Activated CD4-positive, alpha-beta memory T cell treated with anti-CD3 and anti-CD28 coated beads, Interleukin-2, amount 10 ng/mL, durations not matched to agents 7 days and 5 days (primary cell): ENCODE measurements around the gene PDE4B. TPM values are rescaled to one million over a fixed set of nuclear protein-coding genes. Genes with fewer than 3 reads are reported as not detected.

Source experiments
- CTCF ChIA-PET: fragments of 350-600 bp; sonication (Branson Sonifier 250); formaldehyde crosslinking; loops from one replicate; lab custom pipeline; 2021; ENCODE audit warnings: antibody characterized with exemption, inconsistent platforms; lab: Charles Lee
- POLR2A ChIA-PET: fragments of 350-600 bp; sonication (Branson Sonifier 250); formaldehyde crosslinking; loops from one replicate; lab custom pipeline; 2021; ENCODE audit warnings: antibody characterized with exemption; lab: Charles Lee
- DNase-seq: peaks from one replicate; pipeline ENCODE4 v3.0.0-alpha.2; 2020
- H3K27ac Mint-ChIP-seq: one replicate; pipeline ENCODE4 v1.8.0; 2021; ENCODE audit warnings: mild to moderate bottlenecking, mixed read lengths
- H3K27me3 Mint-ChIP-seq: one replicate; pipeline ENCODE4 v1.8.0; 2021; ENCODE audit warnings: mixed read lengths
- H3K36me3 Mint-ChIP-seq: one replicate; pipeline ENCODE4 v1.8.0; 2021; ENCODE audit warnings: low read depth, mixed read lengths
- H3K4me1 Mint-ChIP-seq: one replicate; pipeline ENCODE4 v1.8.0; 2021; ENCODE audit warnings: mixed read lengths
- H3K4me3 Mint-ChIP-seq: one replicate; pipeline ENCODE4 v1.8.0; 2021; ENCODE audit warnings: mild to moderate bottlenecking, mixed read lengths
- H3K9me3 Mint-ChIP-seq: one replicate; pipeline ENCODE4 v1.8.0; 2021; ENCODE audit warnings: mixed read lengths
- total RNA-seq, 2 experiments: library from RNA; stranded (reverse); gene quantifications; one replicate each; pipeline ENCODE4 v1.2.3, GENCODE V29; 2021

The PDE4B gene
- total RNA-seq, 2 experiments from 2014 or later = 46.8 to 48.0 TPM

GRCh38 chr1:66220477-66220876 lies 427.8 kb downstream of the PDE4B start:
- no peaks in the 10 kb centered on the region for H3K4me1 Mint-ChIP-seq
- CTCF ChIA-PET = no interaction called here

GRCh38 chr1:66223681-66224080 lies 431.0 kb downstream of the PDE4B start:
- Mint-ChIP-seq H3K27ac (no peak overlapping the region), H3K36me3 (no peaks in the 10 kb centered on the region), H3K4me1 (no peaks in the 10 kb centered on the region), H3K27me3 (peaks cover 10% of the 10 kb centered on the region), H3K4me3 (no peak overlapping the region), H3K9me3 (no peaks in the 10 kb centered on the region)
- ChIA-PET POLR2A (no interaction called here), CTCF (interaction anchor here (1.3 kb wide), 1 partner anchor 222 kb away, joined by 5 read pairs; no protein-coding TSS in a partner anchor)
- DNase-seq = no peak

More at GRCh38 chr1:66220477-66220876, 427.8 kb downstream of the PDE4B start:
- no peak for DNase-seq
- POLR2A ChIA-PET = no interaction called here
- Mint-ChIP-seq H3K27ac (no peak overlapping the region), H3K9me3 (no peaks in the 10 kb centered on the region), H3K36me3 (no peaks in the 10 kb centered on the region), H3K4me3 (no peak overlapping the region), H3K27me3 (peaks cover 10% of the 10 kb centered on the region)

DNA sequence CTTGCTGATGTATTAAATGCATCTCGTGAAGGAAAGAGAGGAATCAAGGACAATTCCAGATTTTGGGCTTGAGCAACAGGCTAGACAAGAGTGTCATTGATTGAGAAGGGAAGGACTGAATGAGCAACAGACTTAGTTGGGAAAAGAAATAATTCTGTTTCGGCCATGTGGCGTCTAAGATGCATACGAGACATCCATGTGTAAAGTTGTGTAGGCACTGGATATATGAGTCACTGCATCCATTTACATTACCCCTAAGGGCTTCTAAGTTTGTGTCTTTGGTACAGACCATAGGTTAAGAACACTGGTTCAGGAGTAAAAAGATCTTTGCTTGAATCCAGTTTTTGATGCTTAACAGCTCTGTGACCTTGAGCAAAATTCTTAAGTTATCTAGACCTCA lies 434.3 kb downstream of the PDE4B start:
- H3K36me3 Mint-ChIP-seq = peaks cover 4% of the 10 kb centered on the region
- ChIA-PET CTCF (interaction anchor here (1.4 kb wide), 1 partner anchor 219 kb away, joined by 3 read pairs; no protein-coding TSS in a partner anchor), POLR2A (no interaction called here)
- H3K4me1 Mint-ChIP-seq = peaks cover 3% of the 10 kb centered on the region
- H3K27ac Mint-ChIP-seq = no peak overlapping the region
- no peaks in the 10 kb centered on the region for H3K9me3 Mint-ChIP-seq
- no peak for DNase-seq
- H3K27me3 Mint-ChIP-seq = peaks cover 10% of the 10 kb centered on the region
- H3K4me3 Mint-ChIP-seq = no peak overlapping the region

DNA sequence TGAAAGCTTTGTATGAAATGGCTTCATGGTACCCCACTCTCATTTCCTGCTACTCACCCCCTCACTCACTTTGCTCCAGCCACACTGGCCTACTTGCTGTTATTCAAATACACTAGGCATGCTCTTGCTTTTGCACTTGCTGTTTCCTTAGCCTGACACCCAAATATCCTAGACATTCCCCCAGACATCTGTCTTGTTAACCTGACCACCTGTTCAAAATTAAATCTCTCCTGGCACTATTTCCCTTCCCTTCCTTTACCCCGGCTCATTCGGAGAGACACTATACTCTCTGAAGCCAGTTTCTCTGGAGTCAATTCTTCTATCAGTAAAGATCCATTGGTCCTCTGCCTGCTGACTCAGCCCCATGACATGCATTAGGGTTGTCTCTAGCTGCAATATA lies 435.3 kb downstream of the PDE4B start:
- Mint-ChIP-seq H3K36me3 (peaks cover 4% of the 10 kb centered on the region), H3K9me3 (no peaks in the 10 kb centered on the region), H3K27ac (no peak overlapping the region), H3K4me3 (no peak overlapping the region), H3K4me1 (peaks cover 3% of the 10 kb centered on the region), H3K27me3 (peaks cover 10% of the 10 kb centered on the region)
- CTCF ChIA-PET = interaction anchor here (1.4 kb wide), 1 partner anchor 218 kb away, joined by 3 read pairs; no protein-coding TSS in a partner anchor
- no peak for DNase-seq
- POLR2A ChIA-PET = no interaction called here

GRCh38 chr1:66231217-66231616 lies 438.5 kb downstream of the PDE4B start:
- DNase-seq = no peak
- Mint-ChIP-seq H3K27me3 (peaks cover 8% of the 10 kb centered on the region), H3K36me3 (peaks cover 4% of the 10 kb centered on the region), H3K27ac (no peak overlapping the region), H3K4me3 (no peak overlapping the region), H3K9me3 (no peaks in the 10 kb centered on the region), H3K4me1 (peaks cover 3% of the 10 kb centered on the region)
- POLR2A ChIA-PET = interaction anchor here (0.7 kb wide), 1 partner anchor 12 kb away, joined by 3 read pairs; no protein-coding TSS in a partner anchor
- CTCF ChIA-PET = interaction anchor here (4.8 kb wide), 1 partner anchor 11 kb away, joined by 33 read pairs; no protein-coding TSS in a partner anchor

DNA sequence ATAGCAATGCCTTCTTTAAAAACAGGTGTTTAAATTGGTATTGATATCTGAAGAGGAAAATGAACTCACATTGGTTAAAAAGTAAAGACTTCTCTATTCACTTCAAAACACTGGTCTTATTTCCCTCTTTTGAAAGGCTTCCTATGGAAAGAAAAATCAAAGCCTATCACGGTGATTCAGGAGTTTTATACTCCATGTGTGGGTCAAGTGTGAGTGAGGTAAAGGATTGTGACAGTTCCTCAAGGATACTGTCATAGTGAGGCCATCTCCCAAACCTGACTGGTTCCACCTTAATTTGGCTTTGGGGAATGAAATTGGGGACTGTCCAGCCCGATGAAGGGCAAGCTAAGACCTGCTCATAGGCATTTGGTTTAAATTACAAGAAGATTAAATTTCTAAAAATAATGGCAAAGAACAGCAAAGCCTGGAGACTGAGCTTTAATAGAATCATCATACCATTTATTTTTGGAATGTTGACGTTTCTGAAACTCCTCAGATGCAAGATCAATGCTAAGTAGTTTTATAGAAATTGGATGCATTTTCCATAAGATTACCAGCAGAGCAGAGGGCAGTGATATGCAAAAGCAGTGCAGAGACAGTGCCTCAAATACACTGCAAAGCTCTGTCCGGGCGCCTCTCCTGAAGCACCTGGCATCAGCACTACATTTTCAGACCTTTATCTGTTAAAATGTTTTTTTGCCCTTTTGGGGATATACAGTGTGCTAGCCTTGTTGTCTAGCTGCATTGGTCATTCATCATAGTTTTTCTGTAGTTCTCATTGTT lies 439.2 kb downstream of the PDE4B start:
- peaks cover 4% of the 10 kb centered on the region for H3K36me3 Mint-ChIP-seq

GRCh38 chr1:66237042-66237441 lies 444.3 kb downstream of the PDE4B start:
- Mint-ChIP-seq H3K4me3 (no peak overlapping the region), H3K9me3 (no peaks in the 10 kb centered on the region), H3K27me3 (peaks cover 23% of the 10 kb centered on the region), H3K27ac (no peak overlapping the region), H3K36me3 (no peaks in the 10 kb centered on the region), H3K4me1 (peaks cover 3% of the 10 kb centered on the region)
- CTCF ChIA-PET = interaction anchor here (1.1 kb wide), 1 partner anchor 281 kb away, joined by 3 read pairs; no protein-coding TSS in a partner anchor
- DNase-seq = no peak
- POLR2A ChIA-PET = no interaction called here

More for the DNA sequence above, 439.2 kb downstream of the PDE4B start:
- DNase-seq = no peak
- ChIA-PET POLR2A (no interaction called here), CTCF (interaction anchor here (1.2 to 4.8 kb wide), 2 partner anchors 10 to 215 kb away, joined by 3 to 33 read pairs; no protein-coding TSS in a partner anchor)
- Mint-ChIP-seq H3K4me3 (no peak overlapping the region), H3K27ac (no peak overlapping the region), H3K4me1 (peaks cover 3% of the 10 kb centered on the region), H3K27me3 (peaks cover 12% of the 10 kb centered on the region), H3K9me3 (no peaks in the 10 kb centered on the region)

- Mint-ChIP-seq H3K36me3 (no peaks in the 10 kb centered on the region), H3K9me3 (no peaks in the 10 kb centered on the region), H3K4me1 (peaks cover 3% of the 10 kb centered on the region), H3K27ac (no peak overlapping the region), H3K4me3 (no peak overlapping the region), H3K27me3 (peaks cover 23% of the 10 kb centered on the region)
- DNase-seq = no peak
- CTCF ChIA-PET = interaction anchor here (1.1 kb wide), 1 partner anchor 282 kb away, joined by 3 read pairs; no protein-coding TSS in a partner anchor
- POLR2A ChIA-PET = no interaction called here
Observed at GRCh38 chr1:66237722-66238479, 445.2 kb downstream of the PDE4B start.

DNA sequence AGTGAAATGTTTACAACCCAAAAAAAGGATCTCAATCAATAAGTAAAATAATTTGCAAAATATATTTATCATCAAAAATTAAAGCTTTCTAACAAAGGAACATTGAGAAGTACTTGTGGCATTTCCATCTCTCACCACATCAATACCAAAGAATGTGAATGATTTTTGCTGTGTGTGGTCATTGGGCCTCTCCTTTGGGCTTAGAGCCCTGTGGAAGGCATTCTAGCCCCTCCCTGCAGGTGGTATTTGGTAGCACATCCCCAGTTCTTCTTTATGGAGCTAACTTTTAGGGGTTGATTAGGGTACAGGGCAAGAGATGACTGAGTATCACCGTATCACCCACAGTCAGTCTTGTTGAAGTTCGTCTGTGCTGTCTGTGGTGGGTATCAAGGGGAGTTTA lies 447.1 kb downstream of the PDE4B start:
- ChIA-PET CTCF (interaction anchor here (2.5 to 19.7 kb wide), 2 partner anchors 205 to 264 kb away, joined by 5 to 422 read pairs; no protein-coding TSS in a partner anchor), POLR2A (no interaction called here)
- no peaks in the 10 kb centered on the region for H3K9me3 Mint-ChIP-seq
- H3K36me3 Mint-ChIP-seq = no peaks in the 10 kb centered on the region
- H3K27ac Mint-ChIP-seq = no peak overlapping the region
- DNase-seq = no peak
- peaks cover 20% of the 10 kb centered on the region for H3K27me3 Mint-ChIP-seq
- peaks cover 3% of the 10 kb centered on the region for H3K4me1 Mint-ChIP-seq
- H3K4me3 Mint-ChIP-seq = no peak overlapping the region

DNA sequence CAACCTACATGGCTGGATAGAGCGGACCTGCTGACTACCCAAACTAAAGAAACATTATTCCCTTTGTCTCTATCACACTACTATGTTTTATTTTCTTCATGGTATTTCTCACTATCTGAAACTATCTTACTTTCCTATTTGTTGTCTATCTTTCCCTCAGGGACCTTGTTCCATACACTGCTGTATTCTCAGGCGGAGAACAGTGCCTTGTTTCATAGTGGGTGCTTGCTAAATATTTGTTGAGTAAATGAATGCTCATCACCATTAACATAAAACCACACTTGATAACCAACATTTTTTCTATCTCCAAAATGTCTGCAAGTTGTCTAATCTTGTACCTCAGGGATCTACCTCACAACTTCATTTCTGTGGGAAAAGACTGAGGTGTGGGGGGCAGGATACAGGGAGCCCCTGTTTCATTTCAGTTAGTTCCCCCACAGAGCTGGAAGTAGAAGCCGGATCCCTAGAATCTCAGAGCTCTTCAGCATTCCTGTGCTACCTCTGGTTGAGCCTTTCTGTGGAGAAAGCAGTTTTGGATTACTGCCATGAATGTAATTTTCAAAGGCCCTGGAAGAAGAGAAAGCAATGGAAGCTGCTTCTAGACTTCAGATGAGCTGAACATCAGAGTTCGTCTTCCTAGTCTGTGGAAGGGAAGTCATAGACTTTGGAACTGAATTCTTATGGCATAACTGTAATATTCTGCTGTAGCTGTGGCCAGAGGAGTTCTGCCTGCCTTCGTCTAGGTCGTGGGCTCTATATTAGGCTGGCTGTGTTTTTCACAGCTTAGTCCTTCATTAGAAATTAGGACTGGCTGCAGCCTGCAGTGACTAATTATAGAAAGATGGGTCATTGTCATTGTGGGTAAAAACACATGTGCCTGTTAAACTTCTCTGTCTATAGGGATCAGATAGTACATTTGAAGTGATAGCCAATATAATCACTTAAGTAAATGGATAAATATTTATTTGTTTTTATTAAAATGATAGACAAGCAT lies 448.1 kb downstream of the PDE4B start:
- H3K36me3 Mint-ChIP-seq = no peaks in the 10 kb centered on the region
- H3K27me3 Mint-ChIP-seq = peaks cover 17% of the 10 kb centered on the region
- H3K4me1 Mint-ChIP-seq = peaks cover 3% of the 10 kb centered on the region
- CTCF ChIA-PET = interaction anchor here (1.1 to 19.7 kb wide), 12 partner anchors 10 to 523 kb away, joined by 3 to 422 read pairs (median 20); no protein-coding TSS in a partner anchor
- no peak overlapping the region for H3K4me3 Mint-ChIP-seq
- H3K9me3 Mint-ChIP-seq = no peaks in the 10 kb centered on the region
- no peak overlapping the region for H3K27ac Mint-ChIP-seq
- DNase-seq = no peak
- POLR2A ChIA-PET = no interaction called here

DNA sequence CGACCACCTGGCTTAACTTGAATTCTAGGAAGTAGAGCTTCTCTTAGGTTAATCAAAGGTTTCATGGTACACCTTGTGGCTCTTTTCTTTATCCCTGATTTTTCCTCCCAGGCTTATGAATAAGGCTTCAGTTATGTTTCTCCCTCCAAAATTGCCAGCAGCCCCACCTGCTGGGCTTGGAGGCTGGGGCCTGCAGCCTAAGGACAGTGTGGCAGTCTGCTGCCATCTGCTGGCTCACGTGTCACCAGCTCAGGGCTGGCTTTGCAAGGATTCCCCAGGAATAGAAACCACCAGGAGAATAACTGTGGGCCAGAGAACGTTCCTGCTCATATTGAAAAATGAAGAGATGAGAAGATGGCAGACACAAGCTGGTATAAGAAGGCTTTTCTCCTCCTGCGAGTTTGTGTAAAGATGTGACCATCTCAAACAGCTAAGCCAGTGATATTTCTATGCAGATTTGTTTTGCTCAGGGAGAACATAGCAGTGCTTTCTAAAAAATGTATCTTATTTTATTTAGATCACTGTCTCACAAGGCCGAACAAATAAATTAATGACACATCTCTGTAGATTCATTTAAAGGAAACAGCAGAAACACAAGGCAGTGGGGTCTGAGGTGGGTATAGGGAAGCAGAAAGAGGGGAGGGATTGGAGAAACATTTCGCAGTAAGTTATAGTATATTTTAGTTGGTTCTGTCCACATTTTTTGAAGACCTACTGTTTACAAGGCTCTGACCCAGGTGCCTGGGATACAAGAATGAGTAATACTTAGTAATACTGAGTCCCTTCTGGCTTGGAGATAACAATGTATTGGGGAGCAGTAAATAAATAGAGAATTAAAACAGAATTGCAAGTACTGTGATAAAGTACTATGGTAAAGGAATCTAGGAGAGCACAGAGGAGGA lies 450.2 kb downstream of the PDE4B start:
- peaks cover 6% of the 10 kb centered on the region for H3K27me3 Mint-ChIP-seq
- no peak overlapping the region for H3K27ac Mint-ChIP-seq
- ChIA-PET POLR2A (interaction anchor here (0.7 to 7.3 kb wide), 7 partner anchors 10 to 281 kb away, joined by 3 to 72 read pairs (median 4); no protein-coding TSS in a partner anchor), CTCF (interaction anchor here (0.6 to 19.7 kb wide), 66 partner anchors 9 to 1011 kb away, joined by 3 to 422 read pairs (median 4); no protein-coding TSS in a partner anchor)
- no peak overlapping the region for H3K4me3 Mint-ChIP-seq
- H3K4me1 Mint-ChIP-seq = peaks cover 3% of the 10 kb centered on the region
- H3K36me3 Mint-ChIP-seq = no peaks in the 10 kb centered on the region
- H3K9me3 Mint-ChIP-seq = no peaks in the 10 kb centered on the region
- DNase-seq = peak; percentile 82
